Karpas-422 (cell line): ENCODE results near the gene PRR5L. TPM values are rescaled to one million over a fixed set of nuclear protein-coding genes. Genes with fewer than 3 reads are reported as not detected.

Experiments used
- DNase-seq: peaks from one replicate; pipeline ENCODE4 v3.0.0-alpha.2; 2015
- H2AFZ ChIP-seq: fragments of 200-600 bp; sonication (generic); 2 replicates; pipeline ENCODE4 v1.6.1; 2014; ENCODE audit warnings: antibody characterized with exemption, low read length, mixed read lengths
- H3K27ac ChIP-seq: fragments of 200-600 bp; sonication (generic); 2 replicates; pipeline ENCODE4 v1.5.1; 2014; ENCODE audit warnings: mild to moderate bottlenecking, low read length, moderate library complexity
- H3K27me3 ChIP-seq: fragments of 200-600 bp; sonication (generic); 2 replicates; pipeline ENCODE4 v1.6.1; 2014; ENCODE audit warnings: low read length, mixed read lengths
- H3K36me3 ChIP-seq: fragments of 200-600 bp; sonication (generic); 2 replicates; pipeline ENCODE4 v1.6.1; 2014; ENCODE audit warnings: low read length, mixed read lengths; ENCODE audit not compliant: insufficient read depth
- H3K4me1 ChIP-seq: fragments of 200-600 bp; sonication (generic); 2 replicates; pipeline ENCODE4 v1.6.1; 2014; ENCODE audit warnings: mild to moderate bottlenecking, low read length, mixed read lengths
- H3K4me2 ChIP-seq: fragments of 200-600 bp; sonication (generic); 2 replicates; pipeline ENCODE4 v1.6.1; 2014; ENCODE audit warnings: low read length, low read depth, mild to moderate bottlenecking; ENCODE audit not compliant: poor library complexity, severe bottlenecking
- H3K4me3 ChIP-seq: fragments of 200-600 bp; sonication (generic); 2 replicates; pipeline ENCODE4 v1.5.1; 2014; ENCODE audit warnings: mild to moderate bottlenecking, antibody characterized with exemption, low read length, mixed read lengths
- H3K79me2 ChIP-seq: fragments of 200-600 bp; sonication (generic); 2 replicates; pipeline ENCODE4 v1.6.1; 2014; ENCODE audit warnings: mild to moderate bottlenecking, low read length, mixed read lengths
- H3K9ac ChIP-seq: fragments of 200-600 bp; sonication (generic); 2 replicates; pipeline ENCODE4 v1.6.0; 2014; ENCODE audit warnings: low read length
- H3K9me2 ChIP-seq: fragments of 200-600 bp; sonication (generic), shearing (Covaris generic); replicated peaks from 2 replicates; pipeline ENCODE4 v1.6.0; 2014; ENCODE audit warnings: mild to moderate bottlenecking, low read length, moderate library complexity; ENCODE audit not compliant: insufficient read depth
- H3K9me3 ChIP-seq: fragments of 300-700, 200-600 bp; sonication (generic); 2 replicates; pipeline ENCODE4 v1.6.1; 2014; ENCODE audit warnings: low read length, mixed read lengths
- H4K20me1 ChIP-seq: fragments of 200-600 bp; sonication (generic); 2 replicates; pipeline ENCODE4 v1.6.1; 2014; ENCODE audit warnings: mild to moderate bottlenecking, antibody characterized with exemption, low read length, low read depth; ENCODE audit not compliant: insufficient read depth
- total RNA-seq: library from RNA; depleted of rRNA; stranded (reverse); fragments of >200 nt; shearing (Covaris generic); gene quantifications from 2 replicates; pipeline ENCODE4 v1.2.3, GENCODE V29; 2014; ENCODE audit warnings: low replicate concordance

The PRR5L gene
- total RNA-seq, 1 experiment from 2014 or later: not detected

DNA sequence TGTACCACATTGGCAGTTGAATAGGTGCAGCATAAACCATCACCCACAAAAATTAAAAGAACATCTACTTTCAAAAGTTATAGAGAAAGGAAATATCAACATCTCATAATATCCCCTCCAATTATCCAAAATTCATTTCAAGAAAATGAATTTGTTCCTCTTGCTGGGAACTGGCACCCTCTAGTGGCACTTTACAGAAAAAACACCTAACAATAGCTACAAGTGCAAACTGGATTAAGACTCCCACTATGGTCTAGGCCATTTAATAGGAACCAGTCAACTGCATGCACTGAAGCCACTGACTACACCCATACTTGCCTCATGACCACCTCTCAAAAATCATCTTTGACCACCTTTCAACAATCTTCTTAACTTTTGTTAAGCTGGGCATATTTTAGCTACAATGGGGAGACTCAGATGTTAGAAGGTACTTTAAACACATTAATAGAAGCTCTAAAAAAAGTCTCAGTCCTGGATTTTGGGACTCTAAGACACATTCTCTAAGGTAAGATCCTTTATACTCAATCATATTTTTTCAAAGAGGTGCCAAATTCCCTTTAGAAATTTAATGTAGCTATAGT, 196.7 kb downstream of the PRR5L start:
- Histone ChIP-seq H3K36me3 (peaks cover 40% of the 10 kb centered on the region; the same call in 1 of the 2 replicates), H4K20me1 (no peaks in the 10 kb centered on the region), H2AFZ (no peak overlapping the region), H3K4me1 (peaks cover 12% of the 10 kb centered on the region), H3K27ac (no peak overlapping the region), H3K9me2 (no peaks in the 10 kb centered on the region), H3K27me3 (no peaks in the 10 kb centered on the region), H3K9ac (no peak overlapping the region), H3K79me2 (peaks cover 12% of the 10 kb centered on the region; the same call in 1 of the 2 replicates), H3K4me3 (no peak overlapping the region), H3K9me3 (no peaks in the 10 kb centered on the region), H3K4me2 (no peak overlapping the region)
- DNase-seq: peak; percentile 82

DNA sequence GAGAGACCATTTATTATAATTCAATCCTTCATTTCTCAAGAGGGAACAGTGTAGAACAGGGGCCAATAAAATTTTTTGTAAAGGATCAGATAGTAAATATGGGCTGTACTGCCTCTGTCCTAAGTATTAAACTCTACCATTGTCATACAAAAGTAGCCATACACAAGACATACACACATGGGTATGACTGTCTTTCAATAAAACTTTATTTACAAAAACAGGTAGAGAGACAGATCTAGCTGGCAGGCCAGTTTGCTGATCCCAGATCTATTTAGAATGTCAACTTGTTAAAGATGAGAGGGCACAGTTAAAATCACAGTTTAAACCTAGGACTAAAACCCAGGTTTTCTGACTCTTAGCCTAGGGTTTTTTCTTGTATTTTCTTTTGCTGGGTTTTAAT, 197.2 kb downstream of the PRR5L start:
- peaks cover 7% of the 10 kb centered on the region for H3K4me1 ChIP-seq
- H3K4me3 ChIP-seq: no peak overlapping the region
- H4K20me1 ChIP-seq: no peaks in the 10 kb centered on the region
- H3K9me3 ChIP-seq: no peaks in the 10 kb centered on the region
- DNase-seq: no peak
- no peak overlapping the region for H2AFZ ChIP-seq
- H3K9ac ChIP-seq: no peak overlapping the region
- H3K36me3 ChIP-seq: peaks cover 42% of the 10 kb centered on the region; the same call in 1 of the 2 replicates
- H3K27me3 ChIP-seq: no peaks in the 10 kb centered on the region
- peaks cover 14% of the 10 kb centered on the region; the same call in 1 of the 2 replicates for H3K79me2 ChIP-seq
- no peak overlapping the region for H3K27ac ChIP-seq
- no peak overlapping the region for H3K4me2 ChIP-seq
- H3K9me2 ChIP-seq: no peaks in the 10 kb centered on the region

DNA sequence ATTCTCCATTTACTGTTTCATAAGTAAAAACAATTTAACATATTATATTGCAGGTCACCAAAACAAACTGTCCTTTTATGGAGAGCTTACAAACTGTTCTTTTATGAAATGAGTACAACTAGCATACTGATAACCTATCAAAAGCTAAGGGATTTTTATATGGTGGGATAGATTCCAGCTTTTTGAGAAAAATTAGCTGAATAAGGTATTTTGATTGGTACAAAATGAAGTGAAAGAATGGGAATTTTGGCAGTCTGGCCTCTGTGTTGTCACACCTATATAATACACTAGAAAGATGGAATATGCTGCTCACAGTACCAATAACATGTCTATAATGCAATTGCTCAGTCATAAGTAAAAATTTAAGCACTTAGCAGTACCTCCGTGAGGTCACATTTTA, 202.6 kb downstream of the PRR5L start:
- peaks cover 41% of the 10 kb centered on the region for H3K79me2 ChIP-seq
- H2AFZ ChIP-seq: no peak overlapping the region
- no peaks in the 10 kb centered on the region for H3K9me2 ChIP-seq
- H3K4me3 ChIP-seq: no peak overlapping the region
- no peaks in the 10 kb centered on the region for H3K27me3 ChIP-seq
- H4K20me1 ChIP-seq: no peaks in the 10 kb centered on the region
- H3K4me2 ChIP-seq: no peak overlapping the region
- H3K27ac ChIP-seq: no peak overlapping the region
- no peak for DNase-seq
- H3K36me3 ChIP-seq: peaks cover 22% of the 10 kb centered on the region; the same call in 1 of the 2 replicates
- no peaks in the 10 kb centered on the region for H3K9me3 ChIP-seq
- H3K4me1 ChIP-seq: peaks cover 4% of the 10 kb centered on the region; the same call in 1 of the 2 replicates
- no peak overlapping the region for H3K9ac ChIP-seq

DNA sequence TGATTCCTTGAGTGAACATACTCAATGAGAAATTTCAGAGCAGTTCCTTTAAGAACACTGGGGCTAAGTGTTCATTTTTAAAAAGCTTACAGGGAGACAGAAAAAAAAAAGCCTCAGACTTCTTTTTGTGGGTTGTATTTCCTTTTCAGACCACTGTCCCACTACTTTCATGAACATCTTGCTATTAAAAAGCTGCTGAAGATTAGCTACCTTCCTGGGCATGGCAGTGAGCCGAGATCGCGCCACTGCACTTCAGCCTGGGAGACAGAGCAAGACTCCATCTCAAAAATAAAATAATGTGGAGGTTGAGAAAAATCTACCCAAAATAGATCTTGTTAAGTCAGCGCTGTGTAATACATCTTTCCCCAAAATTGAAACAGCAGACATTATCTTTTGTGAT, 203.2 kb downstream of the PRR5L start:
- no peak for DNase-seq
- Histone ChIP-seq H4K20me1 (no peaks in the 10 kb centered on the region), H3K36me3 (peaks cover 22% of the 10 kb centered on the region; the same call in 1 of the 2 replicates), H3K27ac (no peak overlapping the region), H2AFZ (no peak overlapping the region), H3K4me3 (no peak overlapping the region), H3K9me3 (no peaks in the 10 kb centered on the region), H3K4me1 (peaks cover 4% of the 10 kb centered on the region; the same call in 1 of the 2 replicates), H3K9ac (no peak overlapping the region), H3K4me2 (no peak overlapping the region), H3K27me3 (no peaks in the 10 kb centered on the region), H3K9me2 (no peaks in the 10 kb centered on the region), H3K79me2 (peaks cover 47% of the 10 kb centered on the region)

DNA sequence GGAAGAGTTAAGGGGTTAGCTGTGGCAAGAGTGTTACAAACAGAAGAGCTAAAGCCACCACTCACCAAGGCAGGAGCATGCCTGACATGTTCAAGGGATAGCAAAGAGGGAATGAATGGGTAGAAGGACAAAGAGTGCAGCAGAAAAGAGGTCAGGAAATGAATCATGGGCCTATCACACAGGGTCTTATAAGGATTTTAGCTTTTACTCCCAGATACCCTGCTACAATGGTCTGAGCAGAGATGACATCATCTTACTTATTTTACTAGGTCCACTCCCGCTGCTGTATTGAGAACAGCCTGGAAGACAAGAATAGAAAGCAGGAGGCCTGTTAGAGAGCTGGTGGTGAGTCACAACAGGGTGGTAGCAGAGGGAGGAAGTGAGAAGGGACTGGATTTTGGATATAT, 204.2 kb downstream of the PRR5L start:
- Histone ChIP-seq H3K36me3 (peaks cover 16% of the 10 kb centered on the region; the same call in 1 of the 2 replicates), H3K9ac (no peak overlapping the region), H4K20me1 (no peaks in the 10 kb centered on the region), H3K4me1 (peaks cover 4% of the 10 kb centered on the region; the same call in 1 of the 2 replicates), H3K27me3 (no peaks in the 10 kb centered on the region), H3K9me2 (no peaks in the 10 kb centered on the region), H3K9me3 (no peaks in the 10 kb centered on the region), H3K27ac (no peak overlapping the region), H3K79me2 (peaks cover 57% of the 10 kb centered on the region), H2AFZ (no peak overlapping the region), H3K4me2 (no peak overlapping the region), H3K4me3 (no peak overlapping the region)
- DNase-seq: peak; percentile 52

DNA sequence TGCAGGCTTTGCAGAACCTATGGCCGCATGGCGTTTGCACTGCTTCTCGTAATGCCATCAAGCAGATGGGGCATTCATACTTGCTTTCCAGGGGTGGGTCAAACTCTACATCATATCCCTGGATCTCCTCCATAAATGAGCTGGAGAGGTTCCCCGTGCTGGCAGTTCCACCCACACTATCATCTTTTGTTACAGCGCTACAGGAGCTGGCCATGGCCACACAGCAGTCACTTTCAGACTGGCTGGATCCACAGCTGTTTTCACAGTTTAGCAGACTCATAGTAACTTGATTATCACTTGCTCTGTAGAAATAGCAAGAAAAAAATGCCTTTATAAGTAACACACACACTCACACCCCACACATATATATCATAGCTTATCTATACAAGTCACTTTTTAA, 205.1 kb downstream of the PRR5L start:
- Histone ChIP-seq H3K27me3 (no peaks in the 10 kb centered on the region), H3K79me2 (peaks cover 66% of the 10 kb centered on the region), H4K20me1 (no peaks in the 10 kb centered on the region), H3K9me2 (no peaks in the 10 kb centered on the region), H3K9ac (no peak overlapping the region), H3K4me1 (peaks cover 4% of the 10 kb centered on the region; the same call in 1 of the 2 replicates), H3K36me3 (peaks cover 15% of the 10 kb centered on the region; the same call in 1 of the 2 replicates), H3K4me2 (no peak overlapping the region), H2AFZ (no peak overlapping the region), H3K9me3 (no peaks in the 10 kb centered on the region), H3K27ac (no peak overlapping the region), H3K4me3 (no peak overlapping the region)
- no peak for DNase-seq

DNA sequence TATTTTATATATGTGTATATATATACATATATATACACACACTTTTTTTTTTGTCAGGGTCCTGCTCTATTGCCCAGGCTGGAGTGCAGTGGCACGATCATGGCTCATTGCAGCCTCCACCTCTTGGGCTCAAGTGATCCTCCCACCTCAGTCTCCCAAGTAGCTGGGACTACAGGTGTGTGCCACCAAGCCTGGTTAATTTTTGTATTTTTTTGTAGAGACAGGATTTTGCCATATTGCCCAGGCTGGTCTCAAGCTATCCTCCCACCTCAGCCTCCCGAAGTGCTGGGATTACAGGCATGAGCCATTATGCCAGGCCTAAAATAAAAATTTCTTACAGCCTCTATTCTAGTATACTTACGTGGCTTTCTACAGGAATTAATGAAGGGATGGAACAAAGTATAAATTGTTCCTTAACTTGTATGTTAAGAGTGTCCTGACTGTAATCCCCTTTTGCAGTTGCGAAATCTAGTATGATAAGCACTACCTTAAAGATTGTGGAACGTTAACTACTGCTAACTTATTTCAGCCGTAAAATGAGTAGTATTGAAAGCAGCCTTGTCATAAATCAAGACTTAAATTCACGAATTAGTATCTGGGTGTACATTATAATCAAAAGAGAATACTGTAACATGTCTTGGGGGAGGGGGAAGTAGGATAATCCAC, 211.9 kb downstream of the PRR5L start:
- Histone ChIP-seq H3K4me3 (peak overlapping the region; percentile 98), H4K20me1 (peaks cover 4% of the 10 kb centered on the region), H3K9ac (peak overlapping the region; percentile 94), H3K27me3 (no peaks in the 10 kb centered on the region), H3K9me2 (no peaks in the 10 kb centered on the region), H2AFZ (no peak overlapping the region), H3K27ac (no peak overlapping the region), H3K79me2 (peaks cover 61% of the 10 kb centered on the region), H3K9me3 (no peaks in the 10 kb centered on the region), H3K4me1 (peaks cover 13% of the 10 kb centered on the region), H3K36me3 (no peaks in the 10 kb centered on the region), H3K4me2 (peak overlapping the region; percentile 77)
- no peak for DNase-seq

DNA sequence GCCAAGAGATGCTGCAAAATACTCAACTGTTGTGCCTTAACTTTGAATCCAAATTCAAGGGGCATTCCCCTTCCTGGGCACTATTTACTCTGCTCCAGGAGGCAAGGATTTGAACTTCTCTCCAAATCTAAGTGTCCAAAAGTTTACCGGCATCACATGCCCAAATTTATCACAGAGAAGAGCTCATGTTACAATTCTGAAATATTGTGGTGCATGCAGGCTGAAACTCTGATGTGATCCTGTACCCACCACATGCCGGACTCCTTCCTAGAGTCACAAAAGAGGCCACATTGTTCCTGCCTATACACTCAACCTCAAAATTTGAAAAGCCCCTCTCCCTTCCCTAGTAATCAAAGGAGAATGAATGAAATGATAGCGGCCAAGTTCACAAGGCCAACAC, 212.7 kb downstream of the PRR5L start:
- Histone ChIP-seq H3K36me3 (no peaks in the 10 kb centered on the region), H3K4me3 (peak overlapping the region; percentile 98), H3K9me3 (no peaks in the 10 kb centered on the region), H3K9ac (peak overlapping the region; percentile 94), H3K4me1 (peaks cover 13% of the 10 kb centered on the region), H3K27me3 (no peaks in the 10 kb centered on the region), H4K20me1 (peaks cover 4% of the 10 kb centered on the region), H3K27ac (no peak overlapping the region), H3K4me2 (peak overlapping the region; percentile 77), H3K79me2 (peaks cover 54% of the 10 kb centered on the region), H2AFZ (no peak overlapping the region), H3K9me2 (no peaks in the 10 kb centered on the region)
- DNase-seq: peak; percentile 50
